GM21717 (cell line): ENCODE measurements around the gene NCLN.
A peak's percentile ranks its signal among the peaks of the same experiment; 100 is the strongest.
"Not testable (repeated sequence)": the region's sequence is repeated elsewhere in the genome, so short reads cannot be mapped to it uniquely, and the experiment has no call there.

ENCODE experiments used
- ATAC-seq: cut with Tn5 transposase; IDR thresholded peaks from one replicate; pipeline ENCODE4 v1.9.1; 2021; ENCODE audit warnings: mild to moderate bottlenecking, moderate library complexity; ENCODE audit not compliant: unreplicated experiment

Gene NCLN

DNA sequence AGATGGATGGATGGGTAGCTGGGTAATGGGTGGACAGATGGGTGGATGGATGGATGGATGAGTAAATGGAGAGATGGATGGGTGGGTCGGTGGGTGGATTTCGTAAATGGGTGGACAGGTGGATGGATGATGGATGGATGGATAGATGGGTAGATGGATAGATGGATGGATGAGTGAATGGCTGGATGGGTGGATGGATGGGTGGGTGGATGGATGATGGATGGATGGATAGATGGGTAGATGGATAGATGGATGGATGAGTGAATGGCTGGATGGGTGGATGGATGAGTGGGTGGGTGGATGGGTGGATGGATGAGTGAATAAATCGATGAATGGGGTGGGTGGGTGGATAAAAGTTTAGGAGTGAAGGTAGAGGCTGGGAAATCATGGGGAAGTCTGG is 31.3 kb upstream of the NCLN start:
- ATAC-seq = not testable (repeated sequence)

DNA sequence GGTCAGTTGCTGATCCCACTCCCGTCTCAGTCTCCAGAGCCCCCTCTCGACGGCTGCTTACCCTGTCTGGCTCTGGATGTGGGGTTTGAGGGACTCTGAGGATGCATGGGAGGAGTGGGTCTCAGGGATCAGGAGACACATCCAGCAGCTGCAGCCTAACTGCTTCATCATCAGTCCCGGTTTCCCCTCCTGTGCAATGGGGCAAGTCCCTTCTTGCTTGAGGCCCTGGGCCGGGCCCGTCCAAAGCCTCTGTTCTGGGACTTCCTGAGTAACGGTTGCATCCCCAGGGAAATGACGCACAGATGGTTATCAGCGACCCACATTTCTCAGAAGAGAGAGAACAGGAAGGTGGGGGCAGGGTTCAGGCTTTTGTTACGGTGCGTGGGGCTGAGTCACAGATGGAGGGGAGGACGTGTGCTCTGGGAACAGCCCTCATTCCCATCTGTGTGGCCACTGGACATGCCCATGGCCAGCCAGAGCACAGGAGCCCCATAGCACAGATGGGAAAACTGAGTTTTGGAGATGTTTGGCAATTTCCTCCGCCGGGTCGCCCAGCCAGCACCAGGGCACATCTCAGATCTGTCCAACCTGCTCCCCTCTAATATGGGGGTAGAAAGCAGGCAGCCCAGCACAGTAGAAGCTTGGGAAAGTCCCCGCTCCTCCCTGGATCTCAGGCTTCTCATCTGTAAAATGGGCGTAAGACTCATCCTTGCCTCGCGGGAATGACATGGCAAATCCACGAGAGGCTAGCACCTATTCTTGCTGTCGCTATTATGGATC is 30.6 kb upstream of the NCLN start:
- ATAC-seq = peak; percentile 64

DNA sequence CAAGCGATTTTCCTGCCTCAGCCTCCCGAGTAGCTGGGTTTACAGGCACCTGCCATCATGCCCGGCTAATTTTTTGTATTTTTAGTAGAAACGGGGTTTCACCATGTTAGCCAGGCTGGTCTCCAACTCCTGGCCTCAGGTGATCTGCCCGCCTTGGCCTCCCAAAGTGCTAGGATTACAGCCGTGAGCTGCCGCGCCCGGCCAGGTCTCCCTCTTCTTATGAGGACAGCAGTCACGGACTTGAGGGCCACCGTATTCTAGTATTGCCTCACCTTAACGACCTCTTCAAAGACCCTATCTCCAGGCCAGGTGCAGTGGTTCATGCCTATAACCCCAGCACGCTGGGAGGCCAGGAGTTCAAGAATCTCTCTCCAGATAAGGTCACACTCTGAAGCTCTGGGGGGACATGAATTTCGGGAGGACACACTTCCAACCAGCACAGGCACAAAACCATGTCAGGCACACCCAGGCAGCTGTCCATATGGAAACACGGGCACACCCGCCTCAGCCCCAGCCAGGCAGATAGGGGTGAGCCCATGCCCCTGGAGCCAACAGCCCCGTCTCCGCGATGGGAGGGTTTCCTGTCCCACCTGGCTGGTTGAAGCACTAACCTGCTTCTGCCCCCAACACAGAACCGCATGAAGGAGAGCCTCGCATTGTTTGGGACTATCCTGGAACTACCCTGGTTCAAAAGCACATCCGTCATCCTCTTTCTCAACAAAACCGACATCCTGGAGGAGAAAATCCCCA is 28.5 kb upstream of the NCLN start:
- no peak for ATAC-seq

DNA sequence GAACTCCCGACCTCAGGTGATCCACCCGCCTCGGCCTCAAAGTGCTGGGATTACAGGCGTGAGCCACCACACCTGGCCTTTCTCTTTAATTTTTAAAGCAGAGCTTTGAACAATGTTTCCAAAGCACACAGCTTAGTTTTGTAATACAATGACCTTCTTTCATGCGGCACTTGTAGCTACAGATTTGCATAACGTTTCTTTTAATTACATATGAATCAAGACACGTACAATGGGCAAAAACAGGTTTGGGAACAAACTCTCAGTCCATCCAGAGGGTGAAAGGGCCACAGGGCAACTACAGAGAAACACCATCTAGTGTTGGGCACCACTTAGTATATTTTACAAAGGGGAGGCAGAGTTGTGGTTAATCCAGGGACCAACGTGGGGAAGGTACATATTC is 26.2 kb upstream of the NCLN start:
- ATAC-seq = no peak

DNA sequence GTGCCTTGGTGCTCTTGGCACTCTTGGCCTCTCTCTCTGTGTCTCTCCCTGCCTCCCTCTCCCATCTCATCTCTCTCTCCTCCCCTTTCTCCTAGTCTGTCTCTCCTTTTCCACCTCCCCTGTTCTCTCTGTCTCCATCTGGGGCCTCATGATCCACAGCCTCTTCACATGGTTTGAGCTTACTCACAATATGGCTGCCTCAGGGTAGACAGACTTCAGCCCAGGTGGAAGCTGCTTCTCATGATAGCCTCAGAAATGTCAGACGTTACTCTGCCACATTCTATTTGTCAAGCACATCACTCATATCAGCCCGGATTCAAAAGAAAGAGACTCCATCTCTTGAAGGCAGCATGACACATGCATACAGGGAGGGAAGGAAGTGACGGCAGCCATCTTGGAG is 25.5 kb upstream of the NCLN start:
- ATAC-seq = no peak

DNA sequence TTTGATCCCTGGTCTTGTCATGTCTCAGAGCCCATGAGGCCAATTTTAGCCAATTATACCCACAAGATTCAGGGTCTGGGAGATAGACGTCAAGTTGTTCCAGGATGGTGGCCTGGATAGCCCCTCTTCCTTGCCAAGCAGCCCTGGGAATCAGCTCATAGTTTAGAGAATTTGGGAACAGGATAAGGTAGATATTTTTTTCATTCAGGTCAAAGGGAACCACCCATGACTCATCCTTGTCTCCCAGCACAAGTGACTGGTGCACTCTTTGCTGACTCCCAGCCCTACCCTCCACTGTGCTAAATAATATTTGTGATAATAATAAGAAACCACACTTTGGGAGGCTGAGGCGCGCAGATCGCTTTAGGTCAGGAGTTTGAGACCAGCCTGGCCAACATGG is 24.3 kb upstream of the NCLN start:
- no peak for ATAC-seq

DNA sequence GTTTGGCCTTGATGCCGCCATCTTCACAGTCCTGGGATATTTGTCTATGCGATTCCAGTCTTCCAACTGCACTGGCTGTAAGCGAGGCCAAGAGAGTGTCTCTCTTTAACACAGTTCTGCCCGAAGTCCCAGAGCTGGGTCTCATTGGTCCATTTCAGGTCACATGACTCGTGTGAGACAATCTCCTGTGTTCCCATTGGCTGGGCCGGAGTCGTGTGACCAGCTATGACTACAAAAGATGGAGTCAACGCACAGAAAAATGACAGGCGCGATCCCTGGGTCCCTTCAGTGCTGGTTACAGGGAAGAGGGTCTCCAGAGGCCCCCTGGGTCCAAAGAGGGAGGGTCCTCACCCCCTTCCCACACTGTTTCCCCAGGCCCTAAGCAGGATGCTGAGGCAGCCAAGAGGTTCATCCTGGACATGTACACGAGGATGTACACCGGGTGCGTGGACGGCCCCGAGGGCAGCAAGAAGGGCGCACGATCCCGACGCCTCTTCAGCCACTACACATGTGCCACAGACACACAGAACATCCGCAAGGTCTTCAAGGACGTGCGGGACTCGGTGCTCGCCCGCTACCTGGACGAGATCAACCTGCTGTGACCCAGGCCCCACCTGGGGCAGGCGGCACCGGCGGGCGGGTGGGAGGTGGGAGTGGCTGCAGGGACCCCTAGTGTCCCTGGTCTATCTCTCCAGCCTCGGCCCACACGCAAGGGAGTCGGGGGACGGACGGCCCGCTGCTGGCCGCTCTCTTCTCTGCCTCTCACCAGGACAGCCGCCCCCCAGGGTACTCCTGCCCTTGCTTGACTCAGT is 23.1 kb upstream of the NCLN start:
- no peak for ATAC-seq

DNA sequence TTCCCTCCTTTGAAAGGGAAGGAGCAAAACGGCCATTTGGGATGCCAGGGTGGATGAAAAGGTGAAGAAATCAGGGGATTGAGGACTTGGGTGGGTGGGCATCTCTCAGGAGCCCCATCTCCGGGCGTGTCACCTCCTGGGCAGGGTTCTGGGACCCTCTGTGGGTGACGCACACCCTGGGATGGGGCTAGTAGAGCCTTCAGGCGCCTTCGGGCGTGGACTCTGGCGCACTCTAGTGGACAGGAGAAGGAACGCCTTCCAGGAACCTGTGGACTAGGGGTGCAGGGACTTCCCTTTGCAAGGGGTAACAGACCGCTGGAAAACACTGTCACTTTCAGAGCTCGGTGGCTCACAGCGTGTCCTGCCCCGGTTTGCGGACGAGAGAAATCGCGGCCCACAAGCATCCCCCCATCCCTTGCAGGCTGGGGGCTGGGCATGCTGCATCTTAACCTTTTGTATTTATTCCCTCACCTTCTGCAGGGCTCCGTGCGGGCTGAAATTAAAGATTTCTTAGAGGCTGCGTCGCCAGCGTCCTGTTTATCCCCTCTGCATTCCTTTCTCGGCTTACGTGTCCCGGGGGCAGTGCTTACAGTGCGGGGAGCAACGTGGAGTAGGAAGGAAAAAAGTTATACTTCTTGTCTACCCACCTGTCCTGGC is 22.4 kb upstream of the NCLN start:
- ATAC-seq = no peak

DNA sequence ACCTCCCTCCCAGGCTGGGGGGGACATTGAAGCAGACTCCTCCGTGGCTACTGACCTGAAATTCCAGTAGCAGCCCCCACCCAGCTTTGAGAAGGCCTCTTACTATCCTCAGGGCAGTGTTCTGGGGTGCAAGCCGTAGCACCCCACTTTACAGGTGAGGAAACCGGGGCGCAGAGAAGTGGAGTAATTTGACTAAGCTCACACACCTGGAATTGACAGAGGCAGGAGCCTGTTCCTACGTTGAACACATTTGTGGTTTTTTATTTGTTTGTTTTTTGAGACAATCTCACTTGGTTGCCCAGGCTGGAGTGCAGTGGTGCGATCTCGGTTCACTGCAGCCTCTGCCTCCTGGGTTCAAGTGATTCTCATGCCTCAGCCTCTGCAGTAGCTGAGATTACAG is 21.8 kb upstream of the NCLN start:
- ATAC-seq = no peak

DNA sequence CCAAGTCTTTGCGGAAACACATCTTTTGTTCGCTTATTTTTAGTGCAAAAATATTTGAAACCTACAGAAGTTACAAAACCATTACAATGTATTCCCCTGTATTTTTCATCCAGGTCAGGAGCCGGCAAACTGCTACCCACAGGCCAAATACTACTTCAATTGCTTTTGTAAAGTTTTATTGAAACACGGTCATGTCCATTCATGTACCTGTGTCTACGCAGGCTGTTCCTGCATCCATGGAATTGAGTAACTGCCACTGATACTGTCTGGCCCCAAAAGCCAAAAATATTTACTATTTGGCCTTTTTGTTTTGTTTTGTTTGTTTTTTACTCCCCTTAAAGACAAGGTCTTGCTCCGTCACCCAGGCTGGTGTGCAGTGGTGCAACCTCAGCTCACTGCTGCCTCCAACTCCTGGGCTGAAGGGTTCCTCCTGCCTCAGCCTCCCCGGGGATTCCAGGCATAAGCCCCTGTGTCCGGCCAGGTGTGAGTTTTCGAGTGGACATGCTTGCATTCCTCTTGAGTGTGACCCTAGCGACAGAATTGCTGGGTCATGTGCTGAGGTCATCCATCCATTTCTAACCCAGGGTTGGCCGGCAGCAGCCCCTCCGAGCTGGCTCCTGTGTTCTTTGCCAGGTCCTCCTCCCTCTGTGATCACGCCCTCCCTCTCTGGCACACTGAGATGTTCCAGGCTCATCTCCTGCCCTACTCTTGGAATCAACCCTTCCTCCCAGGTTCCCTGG is 18.0 kb upstream of the NCLN start:
- ATAC-seq = no peak

DNA sequence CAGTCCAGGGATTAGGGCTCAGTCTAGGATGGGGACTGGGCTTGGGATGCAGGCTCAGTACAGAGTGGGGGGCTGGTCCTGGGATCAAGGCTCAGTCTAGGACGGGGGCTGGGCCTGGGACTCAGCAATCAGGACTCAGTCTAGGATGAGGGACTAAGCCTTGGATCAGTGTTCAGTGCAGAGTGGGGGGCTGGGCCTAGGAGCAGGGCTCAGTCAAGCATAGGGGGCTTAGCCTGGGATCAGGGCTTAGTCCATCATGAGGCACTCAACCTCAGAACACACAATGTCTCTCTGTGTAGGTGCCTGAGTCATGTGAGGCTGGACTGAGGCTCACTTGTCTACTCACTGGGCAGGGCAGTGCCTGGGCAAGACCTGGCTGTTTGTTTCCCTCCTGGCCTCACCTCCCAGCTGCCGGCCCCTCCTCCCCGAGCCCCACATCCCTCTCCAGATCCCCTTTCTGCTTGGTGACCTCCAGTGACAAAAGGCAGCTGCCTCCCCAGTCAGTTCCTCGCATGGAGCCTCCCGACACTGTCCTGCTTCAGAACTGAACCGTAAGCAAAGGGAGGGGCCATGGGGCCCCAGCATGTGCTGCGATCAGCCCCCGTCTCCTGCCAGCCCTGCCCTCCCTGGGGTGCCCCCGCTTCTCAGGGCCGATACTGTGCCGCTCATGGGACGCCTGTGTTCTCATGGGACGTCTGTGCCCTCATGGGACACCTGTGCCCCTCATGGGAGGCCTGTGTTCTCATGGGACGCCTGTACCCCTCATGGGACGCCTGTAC is 13.6 kb upstream of the NCLN start:
- ATAC-seq = no peak

DNA sequence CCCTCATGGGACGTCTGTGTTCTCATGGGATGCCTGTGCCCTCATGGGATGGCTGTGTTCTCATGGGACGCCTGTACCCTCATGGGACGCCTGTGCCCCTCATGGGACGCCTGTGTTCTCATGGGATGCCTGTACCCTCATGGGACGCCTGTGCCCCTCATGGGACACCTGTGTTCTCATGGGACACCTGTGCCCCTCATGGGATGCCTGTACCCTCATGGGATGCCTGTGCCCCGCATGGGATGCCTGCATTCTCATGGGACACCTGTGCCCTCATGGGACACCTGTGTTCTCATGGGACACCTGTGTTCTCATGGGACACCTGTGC is 13.1 kb upstream of the NCLN start:
- not testable (repeated sequence) for ATAC-seq

DNA sequence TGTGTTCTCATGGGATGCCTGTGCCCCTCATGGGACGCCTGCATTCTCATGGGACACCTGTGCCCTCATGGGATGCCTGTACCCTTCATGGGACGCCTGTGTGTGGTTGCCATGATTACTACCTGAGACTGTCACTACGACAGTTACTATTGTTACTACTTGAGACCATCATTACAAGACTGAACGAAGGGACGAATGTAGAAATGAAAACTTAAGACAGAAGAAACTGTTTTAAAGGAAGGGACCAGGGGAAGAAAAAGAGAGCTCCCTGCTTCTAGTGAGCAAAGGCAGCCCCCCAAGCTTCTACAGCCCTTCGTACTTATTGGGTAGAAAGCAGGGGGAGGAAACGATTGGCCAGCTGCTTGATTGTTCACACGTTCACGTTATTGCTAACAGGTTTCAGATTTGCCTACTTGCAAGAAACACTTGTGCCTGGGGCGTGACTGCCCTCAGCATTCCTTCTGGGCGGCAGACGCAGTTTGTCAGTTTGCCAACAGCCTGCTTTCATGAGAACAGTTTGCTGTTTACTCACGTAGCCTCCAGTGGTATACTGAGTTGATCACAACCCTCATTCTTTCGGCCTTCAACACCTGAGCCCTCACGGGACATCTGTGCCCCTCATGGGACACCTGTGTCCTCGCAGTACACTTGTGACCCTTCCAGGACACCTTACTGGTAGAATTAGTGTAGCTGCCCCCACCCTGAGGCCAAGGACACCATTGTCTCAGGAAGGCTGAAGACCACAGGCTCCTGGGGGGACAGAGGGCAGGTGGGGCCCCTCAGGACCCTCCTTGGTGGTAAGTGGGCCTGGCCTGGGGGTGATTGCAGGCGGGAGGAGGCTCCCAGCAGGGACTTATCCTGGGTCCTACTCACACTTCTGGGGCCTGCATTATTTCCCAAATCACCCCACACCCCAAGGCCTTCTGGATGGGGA is 9.7 kb upstream of the NCLN start:
- ATAC-seq = no peak

DNA sequence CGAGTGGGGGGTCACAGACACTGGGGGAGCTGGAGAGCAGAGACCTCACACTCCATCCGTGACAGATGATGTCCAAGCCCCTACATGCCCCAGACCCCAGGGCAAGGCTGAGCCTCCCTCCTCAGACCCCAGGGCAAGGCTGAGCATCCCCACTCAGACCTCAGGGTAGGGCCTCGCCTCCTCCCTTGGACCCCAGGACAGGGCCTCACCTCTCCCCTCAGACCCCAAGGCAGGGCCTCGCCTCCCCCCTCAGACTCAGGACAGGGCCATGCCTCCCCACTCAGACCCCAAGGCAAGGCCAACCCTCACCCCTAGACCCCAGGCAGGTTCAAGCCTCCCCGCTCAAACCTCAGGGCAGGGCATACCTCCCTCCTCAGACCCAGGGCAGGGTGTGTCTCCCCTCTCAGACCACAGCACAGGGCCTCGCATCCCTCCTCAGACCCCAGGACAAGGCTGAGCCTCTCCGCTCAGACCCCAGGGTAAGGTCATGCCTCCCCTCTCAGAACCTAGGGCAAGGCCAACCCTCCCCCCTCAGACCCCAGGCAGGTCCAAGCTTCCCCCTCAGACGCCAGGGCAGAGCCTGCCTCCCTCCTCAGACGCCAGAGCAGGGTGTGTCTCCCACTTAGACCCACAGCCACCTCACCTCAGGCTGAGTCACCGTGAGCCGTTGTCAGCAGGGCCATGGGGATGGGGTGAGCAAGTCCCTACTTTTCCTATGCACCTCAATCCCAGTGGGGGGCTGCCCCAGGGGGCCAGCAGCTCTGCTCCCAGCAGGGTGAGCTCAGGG is 8.8 kb upstream of the NCLN start:
- no peak for ATAC-seq

DNA sequence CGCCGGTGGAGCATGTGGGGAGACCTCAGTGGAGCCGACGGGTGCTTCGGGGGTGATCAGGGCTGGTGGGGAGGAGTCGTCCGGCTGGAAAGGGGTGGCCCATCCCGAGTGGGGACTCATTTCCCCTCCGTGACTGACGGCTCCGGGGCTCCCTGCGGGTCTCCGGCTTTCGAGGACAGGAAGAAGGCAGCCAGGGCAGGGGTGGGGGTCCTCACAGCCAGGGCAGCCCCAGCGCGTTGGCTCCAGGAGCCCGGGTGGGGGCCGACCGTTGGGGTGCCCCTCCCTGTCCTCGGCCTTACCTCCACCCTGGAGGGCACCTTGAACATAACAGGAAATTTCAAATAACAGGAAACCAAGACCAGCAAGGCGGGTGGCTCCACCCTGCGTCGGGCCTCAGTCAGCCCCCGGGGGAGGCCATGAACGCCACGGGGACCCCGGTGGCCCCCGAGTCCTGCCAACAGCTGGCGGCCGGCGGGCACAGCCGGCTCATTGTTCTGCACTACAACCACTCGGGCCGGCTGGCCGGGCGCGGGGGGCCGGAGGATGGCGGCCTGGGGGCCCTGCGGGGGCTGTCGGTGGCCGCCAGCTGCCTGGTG is 7.3 kb upstream of the NCLN start, which contains the start of gene S1PR4:
TSS of gene S1PR4 (plus strand) at position 393 of the 596 bp plus-strand sequence. CDS start at position 417, 24 bp downstream.
- ATAC-seq = no peak

DNA sequence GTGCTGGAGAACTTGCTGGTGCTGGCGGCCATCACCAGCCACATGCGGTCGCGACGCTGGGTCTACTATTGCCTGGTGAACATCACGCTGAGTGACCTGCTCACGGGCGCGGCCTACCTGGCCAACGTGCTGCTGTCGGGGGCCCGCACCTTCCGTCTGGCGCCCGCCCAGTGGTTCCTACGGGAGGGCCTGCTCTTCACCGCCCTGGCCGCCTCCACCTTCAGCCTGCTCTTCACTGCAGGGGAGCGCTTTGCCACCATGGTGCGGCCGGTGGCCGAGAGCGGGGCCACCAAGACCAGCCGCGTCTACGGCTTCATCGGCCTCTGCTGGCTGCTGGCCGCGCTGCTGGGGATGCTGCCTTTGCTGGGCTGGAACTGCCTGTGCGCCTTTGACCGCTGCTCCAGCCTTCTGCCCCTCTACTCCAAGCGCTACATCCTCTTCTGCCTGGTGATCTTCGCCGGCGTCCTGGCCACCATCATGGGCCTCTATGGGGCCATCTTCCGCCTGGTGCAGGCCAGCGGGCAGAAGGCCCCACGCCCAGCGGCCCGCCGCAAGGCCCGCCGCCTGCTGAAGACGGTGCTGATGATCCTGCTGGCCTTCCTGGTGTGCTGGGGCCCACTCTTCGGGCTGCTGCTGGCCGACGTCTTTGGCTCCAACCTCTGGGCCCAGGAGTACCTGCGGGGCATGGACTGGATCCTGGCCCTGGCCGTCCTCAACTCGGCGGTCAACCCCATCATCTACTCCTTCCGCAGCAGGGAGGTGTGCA is 6.6 kb upstream of the NCLN start:
- no peak for ATAC-seq
